GM12878 (cell line): ENCODE results near the gene NUP93. TPM values are rescaled to one million over a fixed set of nuclear protein-coding genes. Genes with fewer than 3 reads are reported as not detected.

Experiments
- ATAC-seq: fragments of 200-7000 bp; cut with Tn5 transposase; 3 replicates; pipeline ENCODE4 v1.9.1; 2020; ENCODE audit warnings: mild to moderate bottlenecking, moderate library complexity
- BruUV-seq: library from RNA; stranded (reverse); fragments of 400-500 nt; replicated peaks from 2 replicates; lab custom pipeline; 2021; lab: Mats Ljungman, UMichigan
- CTCF ChIA-PET: fragments of 300-600 bp; sonication (Branson Sonifier 250); formaldehyde crosslinking; extraction: SDS; loops from one replicate; lab custom pipeline; 2021; ENCODE audit warnings: inconsistent platforms; lab: Yijun Ruan, JAX
- POLR2A ChIA-PET: fragments of 350-600 bp; formaldehyde crosslinking; extraction: SDS; loops from one replicate; lab custom pipeline; 2021; ENCODE audit warnings: inconsistent platforms; lab: Charles Lee
- RAD21 ChIA-PET: fragments of 300-600 bp; sonication (Branson Sonifier 250); formaldehyde crosslinking; loops from one replicate; lab custom pipeline; 2023; ENCODE audit warnings: antibody characterized with exemption; ENCODE audit not compliant: unreplicated experiment; lab: Charles Lee
- SMC1A ChIA-PET: fragments of 300-600 bp; sonication (Branson Sonifier 250); formaldehyde crosslinking; loops from one replicate; lab custom pipeline; 2023; ENCODE audit not compliant: unreplicated experiment, uncharacterized antibody; lab: Charles Lee
- DNase-seq: peaks from one replicate; pipeline ENCODE4 v3.0.0-alpha.2; 2011; ENCODE audit warnings: low read depth, low spot score
- FAIRE-seq: peaks from 3 replicates; lab custom pipeline; 2011; peaks lifted over from hg19 to GRCh38; lab: Jason Lieb, UNC
- H2AFZ ChIP-seq: 2 replicates; pipeline ENCODE4 v1.6.0; 2011; ENCODE audit warnings: low read depth, low read length, control low read depth; ENCODE audit not compliant: control insufficient read depth
- H3K27ac ChIP-seq: 2 replicates; pipeline ENCODE4 v1.5.1; 2011; ENCODE audit warnings: control low read depth; ENCODE audit not compliant: control insufficient read depth, insufficient read depth
- H3K27me3 ChIP-seq, 2 experiments: replicated peaks in 1 of 2; 2 replicates each; pipeline versions ENCODE4 v1.6.0 to v1.6.1; 2011; ENCODE audit warnings: low read length in 1 of 2; ENCODE audit not compliant: control insufficient read depth in 2 of 2, insufficient read depth in 2 of 2
- H3K36me3 ChIP-seq, 2 experiments: 2 replicates each; pipeline ENCODE4 v1.5.1; 2011; ENCODE audit warnings: low read length in 1 of 2; ENCODE audit not compliant: control insufficient read depth in 2 of 2, insufficient read depth in 2 of 2
- H3K4me1 ChIP-seq: 2 replicates; pipeline ENCODE4 v1.6.1; 2011; ENCODE audit warnings: mild to moderate bottlenecking, low read length, moderate library complexity, mixed read lengths; ENCODE audit not compliant: control insufficient read depth, insufficient read depth
- H3K4me2 ChIP-seq: 2 replicates; pipeline ENCODE4 v1.6.0; 2011; ENCODE audit warnings: control low read depth; ENCODE audit not compliant: control insufficient read depth, insufficient read depth
- H3K4me3 ChIP-seq: fragments of 200-600 bp; sonication (generic); 2 replicates; pipeline ENCODE4 v1.5.1; 2016
- H3K79me2 ChIP-seq: 2 replicates; pipeline ENCODE4 v1.6.0; 2011; ENCODE audit warnings: low read length; ENCODE audit not compliant: control insufficient read depth, insufficient read depth
- H3K9ac ChIP-seq: 2 replicates; pipeline ENCODE4 v1.8.0; 2011; ENCODE audit warnings: low read length, control low read depth, mixed read lengths; ENCODE audit not compliant: control insufficient read depth, insufficient read depth
- H3K9me3 ChIP-seq: replicated peaks from 3 replicates; pipeline ENCODE4 v1.5.1; 2011; ENCODE audit warnings: mild to moderate bottlenecking, low read length; ENCODE audit not compliant: control insufficient read depth, insufficient read depth
- H4K20me1 ChIP-seq: 2 replicates; pipeline ENCODE4 v1.6.0; 2011; ENCODE audit not compliant: control insufficient read depth, insufficient read depth
- BRCA1 ChIP-seq: IDR thresholded peaks from 2 replicates; pipeline ENCODE4 v1.6.1; 2011; ENCODE audit warnings: low read depth, low read length, improper control_type of control experiment
- EP300 ChIP-seq, 2 experiments: fragments of 150-350 bp in 1 of 2; IDR thresholded peaks; 2 replicates each; pipeline ENCODE4 v1.6.1; 2011 to 2012; ENCODE audit warnings: low read depth in 2 of 2, low read length in 2 of 2, borderline replicate concordance in 1 of 2, improper control_type of control experiment in 1 of 2, inconsistent platforms in 1 of 2; ENCODE audit not compliant: control insufficient read depth in 1 of 2
- IKZF1 ChIP-seq: fragments of 450-650 bp; conservative IDR thresholded peaks from 2 replicates; pipeline ENCODE4 v1.6.1; 2017; ENCODE audit warnings: antibody characterized with exemption, mild to moderate bottlenecking
- LARP7 ChIP-seq: fragments of 450-650 bp; IDR thresholded peaks from 2 replicates; pipeline ENCODE4 v1.6.1; 2017; ENCODE audit warnings: mild to moderate bottlenecking
- MYB ChIP-seq: fragments of 150-350 bp; IDR thresholded peaks from 2 replicates; pipeline ENCODE4 v1.6.1; 2014; ENCODE audit warnings: mild to moderate bottlenecking, low read depth, low read length, borderline replicate concordance
- NFIC ChIP-seq: IDR thresholded peaks from 2 replicates; pipeline ENCODE4 v1.6.1; 2012; ENCODE audit warnings: low read depth, mild to moderate bottlenecking, inconsistent platforms, low read length, moderate library complexity
- RFX5 ChIP-seq: IDR thresholded peaks from 2 replicates; pipeline ENCODE4 v1.6.1; 2011; ENCODE audit warnings: low read depth, low read length, improper control_type of control experiment
- TCF12 ChIP-seq: IDR thresholded peaks from 2 replicates; pipeline ENCODE4 v1.6.1; 2011; ENCODE audit warnings: low read depth, mild to moderate bottlenecking, low read length
- TCF3 ChIP-seq: IDR thresholded peaks from 2 replicates; pipeline ENCODE4 v1.6.1; 2012; ENCODE audit warnings: low read depth, mild to moderate bottlenecking, low read length, borderline replicate concordance; ENCODE audit not compliant: insufficient read depth
- ZNF217 ChIP-seq: fragments of 450-650 bp; IDR thresholded peaks from 2 replicates; pipeline ENCODE4 v1.6.1; 2017; ENCODE audit warnings: antibody characterized with exemption, mild to moderate bottlenecking
- ZSCAN29 ChIP-seq: fragments of 450-650 bp; IDR thresholded peaks from 2 replicates; pipeline ENCODE4 v1.6.1; 2017; ENCODE audit warnings: mild to moderate bottlenecking, moderate library complexity
- WGBS: methylation state at CpG from one replicate; pipeline ENCODE4 v1.1.6; 2016; ENCODE audit warnings: low lambda C conversion rate; ENCODE audit not compliant: insufficient replicate concordance, insufficient coverage; ENCODE audit errors: missing lambda C conversion rate; 5-methylcytosine and 5-hydroxymethylcytosine counted together
- in situ Hi-C: fragments of 300-500 bp; cut with MboI; formaldehyde crosslinking; loops from 9 replicates; pipeline ENCODE4 v1.14.3; 2018; ENCODE audit warnings: mixed read lengths
- intact Hi-C: fragments of 100-400 bp; cut with micrococcal nuclease; formaldehyde crosslinking; loops from one replicate; pipeline ENCODE4 v1.14.2; 2022; ENCODE audit not compliant: unreplicated experiment
- polyA plus RNA-seq, 11 experiments: library from polyadenylated mRNA; depleted of rRNA in 4 of 11; unstranded in 6 of 11; stranded (reverse) in 5 of 11; fragments of >200 nt; fragmentation: Nextera tagmentation in 4 of 11; fragmentation: Illumina TruSeq in 1 of 11; extraction: Ambion mirVana in 4 of 11; extraction: Trizol in 1 of 11; gene quantifications; 1 replicate in 1 of 11; 2 replicates in 10 of 11; pipeline versions ENCODE4 v1.2.1 to v1.2.3, GENCODE V29; 2011 to 2016; ENCODE audit warnings: inconsistent platforms in 2 of 11, missing spikeins in 2 of 11, low read depth in 1 of 11
- total RNA-seq, 4 experiments: library from RNA; depleted of rRNA in 3 of 4; stranded (reverse); fragments of >200 nt in 3 of 4; fragmentation: Illumina TruSeq in 1 of 4; extraction: Trizol in 1 of 4; gene quantifications; 2 replicates each; pipeline versions ENCODE4 v1.2.1 to v1.2.3, GENCODE V29; 2013 to 2021
- TF ChIP-seq, protein P1 (sequence below): fragments of 150-350 bp; IDR thresholded peaks from 2 replicates; pipeline ENCODE4 v1.6.1; 2016; ENCODE audit warnings: low read depth, low read length
- TF ChIP-seq, protein P2 (sequence below): IDR thresholded peaks from 2 replicates; pipeline ENCODE4 v1.6.1; 2011; ENCODE audit warnings: low read depth, low read length, improper control_type of control experiment, borderline replicate concordance
- TF ChIP-seq, protein P3 (sequence below): fragments of 450-650 bp; IDR thresholded peaks from 2 replicates; pipeline ENCODE4 v1.6.1; 2014; ENCODE audit warnings: mild to moderate bottlenecking
- TF ChIP-seq, protein P4 (sequence below): fragments of 450-650 bp; IDR thresholded peaks from 2 replicates; pipeline ENCODE4 v1.6.1; 2017; ENCODE audit warnings: mild to moderate bottlenecking, moderate library complexity

NUP93 gene
- total and polyA plus RNA-seq, 10 of the 15 experiments (the other 5 are each of a cell fraction or from before 2014, with no cell fraction given) = 82.2 to 175 (median 101) TPM

DNA sequence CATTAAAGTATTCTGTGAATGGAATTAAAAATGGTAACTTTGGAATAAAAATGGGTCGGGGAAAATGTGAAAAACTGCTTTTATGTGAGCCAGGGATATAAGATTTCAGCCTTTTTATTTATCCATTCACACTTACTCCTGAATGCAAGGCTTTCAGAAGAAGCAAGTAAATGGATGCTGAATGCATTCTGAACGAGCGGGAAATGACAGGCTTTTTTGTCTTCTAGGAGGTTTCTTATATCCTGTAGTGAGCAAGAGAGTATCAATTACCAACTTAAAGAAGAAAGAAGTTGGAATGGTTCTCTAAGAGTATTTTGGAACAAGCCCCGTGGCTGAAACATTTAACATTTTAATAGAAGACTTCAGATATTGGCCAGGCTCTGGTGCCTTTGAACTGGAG lies 36.0 kb downstream of the NUP93 start:
- ChIA-PET POLR2A (no interaction called here), CTCF (no interaction called here), SMC1A (no interaction called here), RAD21 (no interaction called here)
- H3K36me3 ChIP-seq = peaks cover 0 to 4% of the 10 kb centered on the region in 2 experiments; a peak in 2 of 4 replicates
- in situ Hi-C loops = no loop called here
- no peak overlapping the region for H3K4me3 ChIP-seq
- WGBS = 98% methylated on average over 4 of the region's 4 CpGs
- H3K9me3 ChIP-seq = no peaks in the 10 kb centered on the region
- H3K4me1 ChIP-seq = no peaks in the 10 kb centered on the region
- H4K20me1 ChIP-seq = no peaks in the 10 kb centered on the region
- TF ChIP-seq TCF3 (no peak), IKZF1 (no peak), MYB (no peak), BRCA1 (no peak), RFX5 (no peak), EP300 (IDR thresholded peaks at IDR 0.05; ENCODE audit: borderline replicate concordance in 1 of 2, control insufficient read depth in 1 of 2, low read depth in 2 of 2, low read length in 2 of 2) (no peak), ZSCAN29 (no peak), TCF12 (no peak), ZNF217 (no peak), NFIC (no peak), LARP7 (no peak)
- TF ChIP-seq, protein P1, sequence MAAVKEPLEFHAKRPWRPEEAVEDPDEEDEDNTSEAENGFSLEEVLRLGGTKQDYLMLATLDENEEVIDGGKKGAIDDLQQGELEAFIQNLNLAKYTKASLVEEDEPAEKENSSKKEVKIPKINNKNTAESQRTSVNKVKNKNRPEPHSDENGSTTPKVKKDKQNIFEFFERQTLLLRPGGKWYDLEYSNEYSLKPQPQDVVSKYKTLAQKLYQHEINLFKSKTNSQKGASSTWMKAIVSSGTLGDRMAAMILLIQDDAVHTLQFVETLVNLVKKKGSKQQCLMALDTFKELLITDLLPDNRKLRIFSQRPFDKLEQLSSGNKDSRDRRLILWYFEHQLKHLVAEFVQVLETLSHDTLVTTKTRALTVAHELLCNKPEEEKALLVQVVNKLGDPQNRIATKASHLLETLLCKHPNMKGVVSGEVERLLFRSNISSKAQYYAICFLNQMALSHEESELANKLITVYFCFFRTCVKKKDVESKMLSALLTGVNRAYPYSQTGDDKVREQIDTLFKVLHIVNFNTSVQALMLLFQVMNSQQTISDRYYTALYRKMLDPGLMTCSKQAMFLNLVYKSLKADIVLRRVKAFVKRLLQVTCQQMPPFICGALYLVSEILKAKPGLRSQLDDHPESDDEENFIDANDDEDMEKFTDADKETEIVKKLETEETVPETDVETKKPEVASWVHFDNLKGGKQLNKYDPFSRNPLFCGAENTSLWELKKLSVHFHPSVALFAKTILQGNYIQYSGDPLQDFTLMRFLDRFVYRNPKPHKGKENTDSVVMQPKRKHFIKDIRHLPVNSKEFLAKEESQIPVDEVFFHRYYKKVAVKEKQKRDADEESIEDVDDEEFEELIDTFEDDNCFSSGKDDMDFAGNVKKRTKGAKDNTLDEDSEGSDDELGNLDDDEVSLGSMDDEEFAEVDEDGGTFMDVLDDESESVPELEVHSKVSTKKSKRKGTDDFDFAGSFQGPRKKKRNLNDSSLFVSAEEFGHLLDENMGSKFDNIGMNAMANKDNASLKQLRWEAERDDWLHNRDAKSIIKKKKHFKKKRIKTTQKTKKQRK = no peak
- TF ChIP-seq, protein P2, sequence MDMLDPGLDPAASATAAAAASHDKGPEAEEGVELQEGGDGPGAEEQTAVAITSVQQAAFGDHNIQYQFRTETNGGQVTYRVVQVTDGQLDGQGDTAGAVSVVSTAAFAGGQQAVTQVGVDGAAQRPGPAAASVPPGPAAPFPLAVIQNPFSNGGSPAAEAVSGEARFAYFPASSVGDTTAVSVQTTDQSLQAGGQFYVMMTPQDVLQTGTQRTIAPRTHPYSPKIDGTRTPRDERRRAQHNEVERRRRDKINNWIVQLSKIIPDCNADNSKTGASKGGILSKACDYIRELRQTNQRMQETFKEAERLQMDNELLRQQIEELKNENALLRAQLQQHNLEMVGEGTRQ = no peak
- TF ChIP-seq, protein P3, sequence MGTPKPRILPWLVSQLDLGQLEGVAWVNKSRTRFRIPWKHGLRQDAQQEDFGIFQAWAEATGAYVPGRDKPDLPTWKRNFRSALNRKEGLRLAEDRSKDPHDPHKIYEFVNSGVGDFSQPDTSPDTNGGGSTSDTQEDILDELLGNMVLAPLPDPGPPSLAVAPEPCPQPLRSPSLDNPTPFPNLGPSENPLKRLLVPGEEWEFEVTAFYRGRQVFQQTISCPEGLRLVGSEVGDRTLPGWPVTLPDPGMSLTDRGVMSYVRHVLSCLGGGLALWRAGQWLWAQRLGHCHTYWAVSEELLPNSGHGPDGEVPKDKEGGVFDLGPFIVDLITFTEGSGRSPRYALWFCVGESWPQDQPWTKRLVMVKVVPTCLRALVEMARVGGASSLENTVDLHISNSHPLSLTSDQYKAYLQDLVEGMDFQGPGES = no peak
- TF ChIP-seq, protein P4, sequence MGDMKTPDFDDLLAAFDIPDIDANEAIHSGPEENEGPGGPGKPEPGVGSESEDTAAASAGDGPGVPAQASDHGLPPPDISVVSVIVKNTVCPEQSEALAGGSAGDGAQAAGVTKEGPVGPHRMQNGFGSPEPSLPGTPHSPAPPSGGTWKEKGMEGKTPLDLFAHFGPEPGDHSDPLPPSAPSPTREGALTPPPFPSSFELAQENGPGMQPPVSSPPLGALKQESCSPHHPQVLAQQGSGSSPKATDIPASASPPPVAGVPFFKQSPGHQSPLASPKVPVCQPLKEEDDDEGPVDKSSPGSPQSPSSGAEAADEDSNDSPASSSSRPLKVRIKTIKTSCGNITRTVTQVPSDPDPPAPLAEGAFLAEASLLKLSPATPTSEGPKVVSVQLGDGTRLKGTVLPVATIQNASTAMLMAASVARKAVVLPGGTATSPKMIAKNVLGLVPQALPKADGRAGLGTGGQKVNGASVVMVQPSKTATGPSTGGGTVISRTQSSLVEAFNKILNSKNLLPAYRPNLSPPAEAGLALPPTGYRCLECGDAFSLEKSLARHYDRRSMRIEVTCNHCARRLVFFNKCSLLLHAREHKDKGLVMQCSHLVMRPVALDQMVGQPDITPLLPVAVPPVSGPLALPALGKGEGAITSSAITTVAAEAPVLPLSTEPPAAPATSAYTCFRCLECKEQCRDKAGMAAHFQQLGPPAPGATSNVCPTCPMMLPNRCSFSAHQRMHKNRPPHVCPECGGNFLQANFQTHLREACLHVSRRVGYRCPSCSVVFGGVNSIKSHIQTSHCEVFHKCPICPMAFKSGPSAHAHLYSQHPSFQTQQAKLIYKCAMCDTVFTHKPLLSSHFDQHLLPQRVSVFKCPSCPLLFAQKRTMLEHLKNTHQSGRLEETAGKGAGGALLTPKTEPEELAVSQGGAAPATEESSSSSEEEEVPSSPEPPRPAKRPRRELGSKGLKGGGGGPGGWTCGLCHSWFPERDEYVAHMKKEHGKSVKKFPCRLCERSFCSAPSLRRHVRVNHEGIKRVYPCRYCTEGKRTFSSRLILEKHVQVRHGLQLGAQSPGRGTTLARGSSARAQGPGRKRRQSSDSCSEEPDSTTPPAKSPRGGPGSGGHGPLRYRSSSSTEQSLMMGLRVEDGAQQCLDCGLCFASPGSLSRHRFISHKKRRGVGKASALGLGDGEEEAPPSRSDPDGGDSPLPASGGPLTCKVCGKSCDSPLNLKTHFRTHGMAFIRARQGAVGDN = no peak
- no peak overlapping the region for H2AFZ ChIP-seq
- ATAC-seq (no peak), DNase-seq (no peak), FAIRE-seq (no peak)
- intact Hi-C loops = no loop called here
- no peak overlapping the region for H3K4me2 ChIP-seq
- no peak overlapping the region for H3K9ac ChIP-seq
- H3K27ac ChIP-seq = no peak overlapping the region
- no peaks in the 10 kb centered on the region for H3K27me3 ChIP-seq
- H3K79me2 ChIP-seq = no peaks in the 10 kb centered on the region
- no TSS peak for BruUV-seq
